Lower lobe of right lung (tissue), 2 donors: ENCODE measurements around the gene CYP3A4. TPM values are rescaled to one million over a fixed set of nuclear protein-coding genes. Genes with fewer than 3 reads are reported as not detected.

Experiments
- ATAC-seq, 2 donors: fragments of 200-7000 bp; cut with Tn5 transposase; one replicate each; pipeline ENCODE4 v1.9.1; 2020 to 2022; ENCODE audit warnings: mild to moderate bottlenecking in 2 of 2, moderate library complexity in 2 of 2
- DNase-seq: peaks from one replicate; pipeline ENCODE4 v3.0.0-alpha.2; 2020
- H3K27ac ChIP-seq: fragments of 200-600 bp; one replicate; pipeline ENCODE4 v1.8.0; 2022
- H3K27me3 ChIP-seq: fragments of 200-600 bp; one replicate; pipeline ENCODE4 v1.8.0; 2022; ENCODE audit warnings: low read depth
- H3K36me3 ChIP-seq: fragments of 200-600 bp; one replicate; pipeline ENCODE4 v1.8.0; 2022; ENCODE audit warnings: mild to moderate bottlenecking
- H3K4me1 ChIP-seq: fragments of 200-600 bp; one replicate; pipeline ENCODE4 v1.8.0; 2022
- H3K4me3 ChIP-seq: fragments of 200-600 bp; one replicate; pipeline ENCODE4 v1.8.0; 2022; ENCODE audit warnings: mild to moderate bottlenecking
- H3K9me3 ChIP-seq: fragments of 200-600 bp; one replicate; pipeline ENCODE4 v1.8.0; 2022
- CTCF ChIP-seq: fragments of 200-600 bp; IDR thresholded peaks from one replicate; pipeline ENCODE4 v1.8.0; 2022; ENCODE audit warnings: antibody characterized with exemption, mild to moderate bottlenecking
- intact Hi-C: fragments of 100-400 bp; cut with DNase I; formaldehyde crosslinking; loops from one replicate; pipeline ENCODE4 v1.11.0; 2022
- long read RNA-seq: library from polyadenylated mRNA; unstranded; transcript quantifications from one replicate; pipeline ENCODE4 v2.0.0, GENCODE V29; 2021
- total RNA-seq: library from RNA; stranded (reverse); fragmentation: NEBNext Ultra II Directional; extraction: Animal tissue kit (Norgen Biotek cat#: 25700); gene quantifications from one replicate; pipeline ENCODE4 v1.2.1, GENCODE V29; 2021
- donor health status: DM: no; HTN: yes; CAD: no; lungs with severe emphysema.

CYP3A4 gene
- not detected for total RNA-seq
- long read RNA-seq = 0 reads

DNA sequence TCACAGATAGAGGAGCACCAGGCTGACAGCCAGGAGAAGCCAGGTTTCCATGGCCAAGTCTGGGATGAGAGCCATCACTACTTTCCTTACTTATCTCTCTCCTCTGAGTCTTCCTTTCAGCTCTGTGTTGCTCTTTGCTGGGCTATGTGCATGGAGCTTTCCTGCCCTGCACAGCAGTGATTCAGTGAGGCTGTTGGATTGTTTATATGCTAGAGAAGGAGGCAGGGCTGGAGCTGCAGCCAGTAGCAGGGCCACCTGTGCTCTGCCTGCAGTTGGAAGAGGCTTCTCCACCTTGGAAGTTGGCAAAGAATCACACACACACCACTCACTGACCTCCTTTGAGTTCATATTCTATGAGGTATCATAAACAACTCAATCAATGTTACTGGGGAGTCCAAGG, at the start of gene CYP3A4:
Gene CYP3A4, minus strand, starts transcription at position 178 of the 400 bp plus-strand sequence. Its CDS starts 103 bp downstream, at position 75.
- Histone ChIP-seq H3K9me3 (no peaks in the 10 kb centered on the region), H3K4me3 (no peak within 1 kb of the TSS), H3K4me1 (no peaks in the 10 kb centered on the region), H3K36me3 (no peaks in the 10 kb centered on the region), H3K27me3 (no peaks in the 10 kb centered on the region), H3K27ac (no peak within 1 kb of the TSS)
- ATAC-seq = no peak
- DNase-seq = no peak
- intact Hi-C loops = no loop called here
- TF ChIP-seq CTCF = no peak

- Histone ChIP-seq H3K4me3 (no peak overlapping the region), H3K27me3 (no peaks in the 10 kb centered on the region), H3K36me3 (no peaks in the 10 kb centered on the region), H3K9me3 (no peaks in the 10 kb centered on the region), H3K4me1 (peaks cover 8% of the 10 kb centered on the region), H3K27ac (no peak overlapping the region)
- ATAC-seq (no peak), DNase-seq (no peak)
- intact Hi-C loops = no loop called here
- TF ChIP-seq CTCF = no peak
Measured at GRCh38 chr7:99833289-99833877, 49.4 kb upstream of the CYP3A4 start.

GRCh38 chr7:99831595-99831994, 47.6 kb upstream of the CYP3A4 start:
- intact Hi-C loops = no loop called here
- Histone ChIP-seq H3K27ac (no peak overlapping the region), H3K27me3 (no peaks in the 10 kb centered on the region), H3K9me3 (no peaks in the 10 kb centered on the region), H3K36me3 (no peaks in the 10 kb centered on the region), H3K4me1 (peaks cover 8% of the 10 kb centered on the region), H3K4me3 (no peak overlapping the region)
- TF ChIP-seq CTCF = no peak
- ATAC-seq (no peak), DNase-seq (no peak)

- H3K4me3 ChIP-seq = no peak overlapping the region
- ATAC-seq = peak in 1 of 2 donors; percentile 42
- intact Hi-C loops = no loop called here
- peaks cover 8% of the 10 kb centered on the region for H3K4me1 ChIP-seq
- no peak for DNase-seq
- TF ChIP-seq CTCF = no peak
- no peaks in the 10 kb centered on the region for H3K9me3 ChIP-seq
- no peaks in the 10 kb centered on the region for H3K36me3 ChIP-seq
- H3K27ac ChIP-seq = no peak overlapping the region
- no peaks in the 10 kb centered on the region for H3K27me3 ChIP-seq
Measured at GRCh38 chr7:99829524-99830160, 45.7 kb upstream of the CYP3A4 start.

DNA sequence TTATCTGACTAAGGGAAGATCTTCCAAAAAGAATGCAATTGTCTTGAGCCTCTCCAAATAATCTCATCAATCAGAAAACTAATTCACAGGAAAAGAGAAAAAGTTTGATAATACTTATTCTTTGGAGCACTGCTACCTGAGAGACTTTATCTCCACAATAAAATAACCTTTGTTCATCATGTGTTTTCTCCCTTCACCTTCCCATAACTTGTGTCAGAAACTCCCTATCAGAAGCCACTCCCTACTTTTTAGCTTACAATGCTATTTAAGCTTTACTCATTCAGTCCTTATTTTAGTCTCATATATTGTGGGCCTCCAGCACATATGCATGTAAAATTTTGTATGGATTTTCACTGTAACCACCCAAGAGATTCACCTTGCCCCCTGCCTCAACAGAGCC, 44.8 kb upstream of the CYP3A4 start:
- no peak overlapping the region for H3K4me3 ChIP-seq
- DNase-seq (no peak), ATAC-seq (no peak)
- intact Hi-C loops = no loop called here
- H3K9me3 ChIP-seq = no peaks in the 10 kb centered on the region
- TF ChIP-seq CTCF = no peak
- peaks cover 8% of the 10 kb centered on the region for H3K4me1 ChIP-seq
- no peaks in the 10 kb centered on the region for H3K36me3 ChIP-seq
- H3K27me3 ChIP-seq = no peaks in the 10 kb centered on the region
- no peak overlapping the region for H3K27ac ChIP-seq
